OCI-LY3 (cell line): ENCODE results near the gene GNAT3.

ENCODE experiments used
- EZH2phosphoT487 ChIP-seq: fragments of 200-600 bp; shearing (Covaris generic); IDR thresholded peaks from 2 replicates; pipeline ENCODE4 v1.6.1; 2018; ENCODE audit warnings: antibody characterized with exemption, mixed run types, low read depth
- TF ChIP-seq, protein P1 (sequence below): fragments of 200-600, 300-600 bp; sonication (generic); IDR thresholded peaks from 2 replicates; pipeline ENCODE4 v1.5.1; 2014; ENCODE audit warnings: antibody characterized with exemption, low read length, low read depth

DNA sequence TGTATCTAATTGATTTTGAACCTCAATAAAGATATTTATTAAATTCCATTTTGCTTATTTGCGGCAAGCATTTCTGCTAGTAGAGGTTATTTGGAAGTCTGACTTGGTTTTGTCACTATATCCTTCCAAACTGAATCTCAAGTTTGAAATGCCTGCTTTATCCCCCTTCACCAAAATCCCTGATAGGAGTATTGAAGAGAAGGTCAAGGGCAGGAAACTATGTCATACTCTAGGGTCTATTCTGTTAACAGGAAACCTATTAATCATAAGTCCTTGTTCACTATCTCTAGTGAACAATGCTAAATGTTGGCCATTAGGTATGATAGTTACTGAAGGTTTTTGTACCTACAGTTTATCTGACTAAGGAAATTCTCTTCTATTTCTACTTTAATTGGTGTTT lies 11.5 kb downstream of the GNAT3 start:
- TF ChIP-seq, protein P1, sequence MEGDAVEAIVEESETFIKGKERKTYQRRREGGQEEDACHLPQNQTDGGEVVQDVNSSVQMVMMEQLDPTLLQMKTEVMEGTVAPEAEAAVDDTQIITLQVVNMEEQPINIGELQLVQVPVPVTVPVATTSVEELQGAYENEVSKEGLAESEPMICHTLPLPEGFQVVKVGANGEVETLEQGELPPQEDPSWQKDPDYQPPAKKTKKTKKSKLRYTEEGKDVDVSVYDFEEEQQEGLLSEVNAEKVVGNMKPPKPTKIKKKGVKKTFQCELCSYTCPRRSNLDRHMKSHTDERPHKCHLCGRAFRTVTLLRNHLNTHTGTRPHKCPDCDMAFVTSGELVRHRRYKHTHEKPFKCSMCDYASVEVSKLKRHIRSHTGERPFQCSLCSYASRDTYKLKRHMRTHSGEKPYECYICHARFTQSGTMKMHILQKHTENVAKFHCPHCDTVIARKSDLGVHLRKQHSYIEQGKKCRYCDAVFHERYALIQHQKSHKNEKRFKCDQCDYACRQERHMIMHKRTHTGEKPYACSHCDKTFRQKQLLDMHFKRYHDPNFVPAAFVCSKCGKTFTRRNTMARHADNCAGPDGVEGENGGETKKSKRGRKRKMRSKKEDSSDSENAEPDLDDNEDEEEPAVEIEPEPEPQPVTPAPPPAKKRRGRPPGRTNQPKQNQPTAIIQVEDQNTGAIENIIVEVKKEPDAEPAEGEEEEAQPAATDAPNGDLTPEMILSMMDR: no peak
- no peak for TF ChIP-seq EZH2phosphoT487
